ENCODE data around the gene GDNF. TPM values are rescaled to one million over a fixed set of nuclear protein-coding genes. Genes with fewer than 3 reads are reported as not detected.

GDNF gene
- total RNA-seq, 1 experiment from 2014 or later: not detected

- Histone ChIP-seq H3K36me3 (ENCODE audit: control insufficient read depth, insufficient read depth, low read length) (no peaks in the 10 kb centered on the region), H3K4me1 (no peaks in the 10 kb centered on the region; the same call in 1 of the 2 replicates), H3K4me3 (ENCODE audit: low read depth, low read length) (no peak overlapping the region), H3K9me3 (peaks cover 3% of the 10 kb centered on the region; the same call in 1 of the 2 replicates), H3K27me3 (replicated peaks; ENCODE audit: control insufficient read depth, insufficient read depth, low read length) (no peaks in the 10 kb centered on the region)
- ChIA-PET CTCF (no interaction called here), POLR2A (no interaction called here)
- H3K36me3 Mint-ChIP-seq (ENCODE audit: insufficient read depth, unreplicated experiment): no peaks in the 10 kb centered on the region
- no peak for DNase-seq
- no peaks in the 10 kb centered on the region for H3K4me1 Mint-ChIP-seq (ENCODE audit: low read depth, unreplicated experiment)
- BruUV-seq (replicated peaks): no TSS peak
- peaks cover 7% of the 10 kb centered on the region for H3K27me3 Mint-ChIP-seq (ENCODE audit: insufficient read depth, unreplicated experiment)
- no peak for TF ChIP-seq CTCF (IDR thresholded peaks at IDR 0.05; ENCODE audit: insufficient read depth in 1 of 2, low read depth in 1 of 2, low read length in 1 of 2, severe bottlenecking in 1 of 2, unreplicated experiment in 1 of 2)
- intact Hi-C loops (cut with micrococcal nuclease; ENCODE audit: unreplicated experiment): no loop called here
- H3K27ac Mint-ChIP-seq (ENCODE audit: unreplicated experiment): no peak overlapping the region
- no peaks in the 10 kb centered on the region for H3K9me3 Mint-ChIP-seq (ENCODE audit: unreplicated experiment)
- H3K4me3 Mint-ChIP-seq (ENCODE audit: unreplicated experiment): no peak overlapping the region
These were observed 3.6 kb downstream of the GDNF start for GRCh38 chr5:37836235-37836591.

- POLR2A ChIA-PET: no interaction called here
- H3K27me3 ChIP-seq (replicated peaks; ENCODE audit: control insufficient read depth, insufficient read depth, low read length): no peaks in the 10 kb centered on the region
- peaks cover 3% of the 10 kb centered on the region; the same call in 1 of the 2 replicates for H3K9me3 ChIP-seq
- Mint-ChIP-seq H3K27ac (ENCODE audit: unreplicated experiment) (no peak overlapping the region), H3K27me3 (ENCODE audit: insufficient read depth, unreplicated experiment) (peaks cover 6% of the 10 kb centered on the region), H3K4me3 (ENCODE audit: unreplicated experiment) (no peak overlapping the region), H3K9me3 (ENCODE audit: unreplicated experiment) (no peaks in the 10 kb centered on the region), H3K4me1 (ENCODE audit: low read depth, unreplicated experiment) (no peaks in the 10 kb centered on the region), H3K36me3 (ENCODE audit: insufficient read depth, unreplicated experiment) (no peaks in the 10 kb centered on the region)
- no peaks in the 10 kb centered on the region for H3K4me1 ChIP-seq
- DNase-seq: no peak
- H3K36me3 ChIP-seq (ENCODE audit: control insufficient read depth, insufficient read depth, low read length): no peaks in the 10 kb centered on the region
- TF ChIP-seq CTCF (IDR thresholded peaks at IDR 0.05; ENCODE audit: insufficient read depth in 1 of 2, low read depth in 1 of 2, low read length in 1 of 2, severe bottlenecking in 1 of 2, unreplicated experiment in 1 of 2): no peak
- no peak overlapping the region for H3K4me3 ChIP-seq (ENCODE audit: low read depth, low read length)
- intact Hi-C loops (cut with micrococcal nuclease; ENCODE audit: unreplicated experiment): no loop called here
- BruUV-seq (replicated peaks): no TSS peak
- CTCF ChIA-PET: no interaction called here
These were observed 4.4 kb downstream of the GDNF start for GRCh38 chr5:37835380-37835973.

- H3K4me3 Mint-ChIP-seq (ENCODE audit: unreplicated experiment): no peak overlapping the region
- BruUV-seq (replicated peaks): no TSS peak
- H3K4me1 Mint-ChIP-seq (ENCODE audit: low read depth, unreplicated experiment): no peaks in the 10 kb centered on the region
- Histone ChIP-seq H3K4me1 (no peaks in the 10 kb centered on the region), H3K27me3 (replicated peaks; ENCODE audit: control insufficient read depth, insufficient read depth, low read length) (no peaks in the 10 kb centered on the region), H3K9me3 (peaks cover 3% of the 10 kb centered on the region; the same call in 1 of the 2 replicates), H3K4me3 (ENCODE audit: low read depth, low read length) (no peak overlapping the region), H3K36me3 (ENCODE audit: control insufficient read depth, insufficient read depth, low read length) (no peaks in the 10 kb centered on the region)
- no peak for DNase-seq
- H3K27me3 Mint-ChIP-seq (ENCODE audit: insufficient read depth, unreplicated experiment): peaks cover 6% of the 10 kb centered on the region
- TF ChIP-seq CTCF (IDR thresholded peaks at IDR 0.05; ENCODE audit: insufficient read depth in 1 of 2, low read depth in 1 of 2, low read length in 1 of 2, severe bottlenecking in 1 of 2, unreplicated experiment in 1 of 2): no peak
- H3K36me3 Mint-ChIP-seq (ENCODE audit: insufficient read depth, unreplicated experiment): no peaks in the 10 kb centered on the region
- POLR2A ChIA-PET: no interaction called here
- CTCF ChIA-PET: no interaction called here
- H3K9me3 Mint-ChIP-seq (ENCODE audit: unreplicated experiment): no peaks in the 10 kb centered on the region
- intact Hi-C loops (cut with micrococcal nuclease; ENCODE audit: unreplicated experiment): no loop called here
- H3K27ac Mint-ChIP-seq (ENCODE audit: unreplicated experiment): no peak overlapping the region
These were observed 5.1 kb downstream of the GDNF start for GRCh38 chr5:37834542-37835379.

All from Caco-2 (cell line).